ENCODE results near the gene MTARC2. TPM values are rescaled to one million over a fixed set of nuclear protein-coding genes. Genes with fewer than 3 reads are reported as not detected.
"Not testable (repeated sequence)": the region's sequence is repeated elsewhere in the genome, so short reads cannot be mapped to it uniquely, and the experiment has no call there.

Gene MTARC2
- total and polyA plus RNA-seq, 2 of the 13 experiments (the other 11 are each of a cell fraction or from before 2014, with no cell fraction given): 8.5 to 10.1 TPM

DNA sequence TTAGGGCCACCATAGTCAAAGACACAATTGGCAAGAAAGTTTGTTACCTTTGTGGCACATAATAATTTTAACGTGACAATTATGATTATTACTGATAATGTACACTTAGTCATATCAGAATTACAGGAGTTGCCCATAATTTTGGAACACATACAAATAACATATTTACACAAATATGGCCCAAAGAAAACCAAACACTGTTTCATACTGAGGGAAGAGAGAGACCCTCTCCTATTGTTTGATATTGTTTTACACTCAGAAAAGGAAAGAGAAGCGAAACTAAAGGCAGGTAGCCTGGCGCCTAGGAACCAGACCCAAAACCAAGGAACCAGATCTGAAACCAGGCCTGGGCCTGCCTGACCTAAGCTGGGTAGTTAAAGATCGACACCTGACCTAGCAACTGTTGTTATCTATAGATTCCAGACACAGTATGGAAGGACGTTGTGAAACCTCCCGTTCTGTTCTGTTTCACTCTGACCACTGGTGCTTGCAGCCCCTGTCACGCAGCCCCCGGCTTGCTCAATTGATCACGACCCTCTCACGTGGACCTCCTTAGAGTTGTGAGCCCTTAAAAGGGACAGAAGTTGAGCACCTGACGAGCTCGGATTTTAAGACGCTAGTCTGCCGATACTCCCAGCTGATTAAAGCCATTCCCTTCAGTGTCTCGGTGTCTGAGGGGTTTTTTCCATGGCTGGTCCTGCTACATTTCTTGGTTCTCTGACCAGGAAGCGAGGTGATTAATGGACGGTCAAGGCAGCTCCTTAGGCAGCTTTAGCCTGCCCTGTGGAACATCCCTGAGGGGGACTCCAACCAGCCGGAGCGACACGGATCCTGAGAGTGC lies 30.1 kb upstream of the MTARC2 start (continued):
- TF ChIP-seq, protein P1, sequence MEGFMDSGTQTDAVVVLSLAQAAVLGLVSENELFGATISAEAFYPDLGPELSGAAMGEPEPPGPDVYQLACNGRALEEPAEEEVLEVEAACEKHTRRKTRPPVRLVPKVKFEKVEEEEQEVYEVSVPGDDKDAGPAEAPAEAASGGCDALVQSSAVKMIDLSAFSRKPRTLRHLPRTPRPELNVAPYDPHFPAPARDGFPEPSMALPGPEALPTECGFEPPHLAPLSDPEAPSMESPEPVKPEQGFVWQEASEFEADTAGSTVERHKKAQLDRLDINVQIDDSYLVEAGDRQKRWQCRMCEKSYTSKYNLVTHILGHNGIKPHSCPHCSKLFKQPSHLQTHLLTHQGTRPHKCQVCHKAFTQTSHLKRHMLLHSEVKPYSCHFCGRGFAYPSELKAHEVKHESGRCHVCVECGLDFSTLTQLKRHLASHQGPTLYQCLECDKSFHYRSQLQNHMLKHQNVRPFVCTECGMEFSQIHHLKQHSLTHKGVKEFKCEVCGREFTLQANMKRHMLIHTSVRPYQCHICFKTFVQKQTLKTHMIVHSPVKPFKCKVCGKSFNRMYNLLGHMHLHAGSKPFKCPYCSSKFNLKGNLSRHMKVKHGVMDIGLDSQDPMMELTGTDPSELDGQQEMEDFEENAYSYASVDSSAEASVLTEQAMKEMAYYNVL (CRISPR knock-in tag; IDR thresholded peaks at IDR 0.05; ENCODE audit: borderline replicate concordance): no peak
- no peak for TF ChIP-seq ZNF713 (CRISPR knock-in tag; IDR thresholded peaks at IDR 0.05)
- TF ChIP-seq PRMT3 (CRISPR knock-in tag; IDR thresholded peaks at IDR 0.05; ENCODE audit: borderline replicate concordance, low read depth): no peak
- no peak for TF ChIP-seq ZNF839 (CRISPR knock-in tag; IDR thresholded peaks at IDR 0.05; ENCODE audit: borderline replicate concordance)
- no peak for TF ChIP-seq SP1 (IDR thresholded peaks at IDR 0.05)
- no peak for TF ChIP-seq SP1 (CRISPR knock-in tag; IDR thresholded peaks at IDR 0.05)
- TF ChIP-seq ZNF317 (CRISPR knock-in tag; IDR thresholded peaks at IDR 0.05): no peak
- TF ChIP-seq ZBTB21 (CRISPR knock-in tag; IDR thresholded peaks at IDR 0.05): no peak
- TF ChIP-seq U2AF2 (IDR thresholded peaks at IDR 0.05; ENCODE audit: low read depth, low read length): no peak

GRCh38 chr1:220721266-220721665 lies 26.9 kb upstream of the MTARC2 start:
- intact Hi-C loops (cut with micrococcal nuclease; ENCODE audit: unreplicated experiment); H3K36me3 ChIP-seq (replicated peaks in 1 of 2; ENCODE audit: control insufficient read depth in 1 of 2, insufficient read depth in 2 of 2, low read length in 2 of 2); H3K4me2 ChIP-seq (ENCODE audit: low read depth, low read length); FAIRE-seq; BruUV-seq (replicated peaks); CTCF ChIA-PET (ENCODE audit: low intra/inter-chr PET ratio, low total read pairs); H2AFZ ChIP-seq (ENCODE audit: low read length); DNase-seq (ENCODE audit: low spot score); H3K27ac ChIP-seq (ENCODE audit: extremely low read length, insufficient read depth, low read length); H3K79me2 ChIP-seq (ENCODE audit: insufficient read depth, low read length); H3K4me3 ChIP-seq (replicated peaks in 1 of 3; ENCODE audit: insufficient read depth in 1 of 3, low read depth in 2 of 3, low read length in 3 of 3); H3K9me3 ChIP-seq (ENCODE audit: low read length); H3K27me3 ChIP-seq (ENCODE audit: control insufficient read depth in 1 of 2, insufficient read depth in 2 of 2, low read length in 2 of 2); H4K20me1 ChIP-seq (ENCODE audit: insufficient read depth, low read length); in situ Hi-C loops (cut with HindIII; ENCODE audit: extremely low pct_ligation_motif_present, low pct_unique_long_range_greater_than_20kb); H3K9ac ChIP-seq (ENCODE audit: insufficient read depth, low read depth, low read length); ATAC-seq: not testable (repeated sequence)
- peaks cover 15% of the 10 kb centered on the region; the same call in 1 of the 2 replicates for H3K4me1 ChIP-seq (ENCODE audit: insufficient read depth, low read length)
- 32% methylated on average over 7 of the region's 7 CpGs for WGBS (ENCODE audit: low lambda C conversion rate)
- POLR2A ChIA-PET: interaction anchor here (1.0 kb wide), 1 partner anchor 27 kb away, joined by 3 read pairs; the partner anchor contains the start of gene MTARC2

All from HepG2 (cell line).